HG02981 (cell line): ENCODE measurements around the gene NAT9.

Experiments
- ATAC-seq: cut with Tn5 transposase; IDR thresholded peaks from one replicate; pipeline ENCODE4 v1.9.1; 2021; ENCODE audit warnings: mild to moderate bottlenecking, moderate library complexity; ENCODE audit not compliant: unreplicated experiment

NAT9 gene

DNA sequence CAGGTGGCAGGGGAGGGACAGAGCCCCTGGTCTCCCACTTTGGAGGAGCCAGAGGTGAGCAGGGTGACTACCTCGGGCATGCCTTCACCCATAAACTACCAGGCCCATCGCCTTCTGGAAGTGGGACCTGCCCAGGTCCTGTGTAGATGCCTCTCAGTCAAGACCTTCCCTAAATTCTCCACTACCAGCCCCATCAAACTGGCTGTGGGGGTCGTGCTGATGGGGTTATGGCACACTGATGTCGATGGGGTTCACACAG lies 44.9 kb downstream of the NAT9 start:
- no peak for ATAC-seq

DNA sequence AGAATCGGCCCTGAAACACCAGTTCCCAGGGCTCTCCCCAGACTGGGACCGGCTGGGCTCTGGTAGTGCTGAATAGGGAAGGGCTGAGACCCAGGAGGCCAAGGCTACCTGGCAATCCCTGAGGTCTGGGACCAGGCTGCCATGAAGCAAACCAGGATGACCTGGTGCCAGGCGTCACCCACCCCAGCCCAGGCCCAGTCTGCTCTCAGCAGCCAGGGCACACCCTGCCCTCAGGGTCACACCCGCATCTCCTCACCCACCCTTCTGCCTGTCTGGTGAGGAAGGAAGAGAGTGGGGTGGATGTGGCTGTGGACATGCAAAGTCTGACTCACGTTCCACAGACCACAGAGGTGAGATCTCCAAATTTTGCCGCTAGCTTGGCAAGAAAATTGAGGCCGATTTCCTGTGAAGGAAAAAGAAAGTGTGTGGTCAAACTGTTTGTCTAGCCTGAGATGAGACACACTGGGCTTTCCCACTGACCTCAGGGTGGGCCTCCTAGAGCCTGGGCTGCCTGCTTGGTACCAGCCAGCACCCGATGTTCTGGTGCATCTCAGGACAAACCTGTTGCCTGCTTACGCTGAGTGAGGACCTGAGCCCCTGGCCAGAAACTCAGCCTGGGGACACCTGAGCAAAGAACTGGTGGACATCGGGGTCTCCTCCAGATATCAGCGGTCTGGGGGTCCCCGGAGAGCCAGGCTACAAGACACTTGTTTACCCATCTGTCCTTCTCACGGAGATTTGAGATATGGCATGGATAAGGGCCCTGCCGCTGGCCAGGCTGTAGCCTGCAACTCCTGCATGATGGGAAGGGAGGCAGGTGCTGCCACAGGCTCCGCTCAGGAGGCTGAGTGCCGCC lies 45.4 kb downstream of the NAT9 start:
- ATAC-seq: no peak

DNA sequence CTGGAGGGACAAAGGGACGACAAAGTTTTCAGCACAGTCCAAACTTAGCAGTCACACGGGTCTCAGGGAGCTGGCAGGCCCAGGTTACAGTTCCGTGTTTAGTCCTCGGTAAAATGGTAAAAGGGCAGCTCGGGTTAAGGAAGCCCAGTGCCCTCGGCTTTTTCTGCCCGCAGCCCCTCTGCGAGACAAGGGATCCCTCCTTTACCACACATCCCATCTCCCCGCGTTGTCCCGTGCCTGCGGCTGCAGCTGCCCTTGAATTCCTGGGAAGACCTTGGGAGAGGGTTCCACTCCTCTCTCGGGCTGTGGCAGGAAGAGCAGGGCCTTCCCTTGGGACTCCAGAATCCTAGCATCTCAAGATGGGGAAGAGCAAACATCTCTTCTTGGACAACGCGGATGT lies 46.3 kb downstream of the NAT9 start:
- no peak for ATAC-seq

DNA sequence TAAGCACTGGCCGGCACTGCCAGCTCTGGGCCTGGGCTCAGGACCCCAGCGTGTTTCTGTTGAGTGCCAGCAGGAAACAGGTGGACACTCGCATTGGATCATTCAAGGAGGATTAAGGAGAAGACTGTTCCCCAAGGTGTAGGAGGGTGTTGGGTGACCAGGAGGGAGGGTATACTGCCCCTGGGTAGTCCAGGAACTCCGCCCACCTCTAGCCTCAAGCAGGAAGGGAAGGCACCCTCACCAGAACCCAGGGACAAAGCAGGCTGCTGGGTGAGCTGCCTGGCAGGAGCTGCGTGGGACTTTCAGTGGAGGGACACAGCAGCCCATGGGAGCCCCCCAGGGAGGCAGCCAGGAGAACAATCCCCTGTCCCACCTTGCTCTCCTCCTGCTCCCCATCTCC lies 46.8 kb downstream of the NAT9 start:
- ATAC-seq: no peak

DNA sequence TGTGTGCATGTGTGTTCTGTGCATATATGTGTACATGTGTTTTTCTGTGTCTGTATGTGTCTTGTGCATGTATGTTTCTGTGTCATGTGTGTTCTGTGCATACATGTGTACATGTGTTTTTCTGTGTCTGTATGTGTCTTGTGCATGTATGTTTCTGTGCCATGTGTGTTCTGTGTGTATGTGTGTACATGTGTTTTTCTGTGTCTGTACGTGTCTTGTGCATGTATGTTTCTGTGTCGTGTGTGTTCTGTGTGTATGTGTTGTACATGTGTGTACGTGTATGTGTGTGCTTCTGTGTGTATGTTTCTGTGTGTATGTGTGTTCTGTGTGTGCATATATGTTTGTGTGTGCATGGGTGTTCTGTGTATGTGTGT lies 47.5 kb downstream of the NAT9 start:
- ATAC-seq: no peak

DNA sequence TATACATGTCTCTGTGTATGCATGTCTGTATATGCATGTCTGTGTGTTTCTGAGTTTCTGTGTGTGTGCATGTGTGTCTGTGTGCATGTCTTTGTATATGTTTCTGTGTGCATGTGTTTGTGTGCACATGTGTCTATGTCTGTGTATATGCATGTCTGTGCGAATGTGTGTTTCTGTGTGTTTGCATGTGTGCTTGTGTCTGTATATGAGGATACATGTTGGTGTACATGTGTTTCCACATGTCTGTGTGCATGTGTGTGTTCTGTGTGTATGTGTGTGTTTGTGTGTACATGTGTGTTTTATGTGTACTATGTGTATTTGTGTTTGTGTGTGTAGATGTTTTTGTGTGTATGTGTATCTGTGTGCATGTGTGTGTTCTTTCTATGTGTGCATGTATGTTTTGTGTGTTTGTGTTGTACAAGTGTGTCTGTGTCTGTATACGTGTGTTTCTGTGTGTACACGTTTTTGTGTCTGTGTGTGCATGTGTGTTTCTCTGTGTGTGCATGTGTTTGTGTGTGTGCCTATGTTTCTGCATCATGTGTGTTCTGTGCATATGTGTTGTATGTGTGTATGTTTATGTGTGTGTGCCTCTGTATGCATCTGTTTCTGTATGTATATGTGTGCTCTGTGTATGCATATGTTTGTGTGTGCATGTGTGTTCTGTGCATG lies 48.0 kb downstream of the NAT9 start:
- no peak for ATAC-seq

DNA sequence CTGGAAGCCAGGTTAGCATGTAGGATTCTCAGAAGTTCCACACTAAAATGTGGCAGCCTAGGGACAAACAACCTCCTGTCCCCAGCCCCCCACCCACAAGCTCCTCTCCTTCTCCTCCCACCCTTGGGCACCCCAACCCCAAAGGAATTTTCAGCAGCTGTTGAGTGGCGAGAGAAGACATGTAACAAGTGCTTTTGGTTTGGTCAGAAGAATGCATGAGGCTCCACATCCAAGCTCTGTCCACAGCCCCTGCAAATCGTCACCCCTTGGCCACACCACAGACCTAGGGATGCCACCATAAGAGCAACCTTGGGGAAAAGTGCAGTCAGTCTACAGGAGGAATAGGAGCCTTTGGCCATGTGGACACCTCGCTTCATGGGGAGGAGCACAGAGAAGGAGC lies 51.0 kb downstream of the NAT9 start:
- no peak for ATAC-seq

DNA sequence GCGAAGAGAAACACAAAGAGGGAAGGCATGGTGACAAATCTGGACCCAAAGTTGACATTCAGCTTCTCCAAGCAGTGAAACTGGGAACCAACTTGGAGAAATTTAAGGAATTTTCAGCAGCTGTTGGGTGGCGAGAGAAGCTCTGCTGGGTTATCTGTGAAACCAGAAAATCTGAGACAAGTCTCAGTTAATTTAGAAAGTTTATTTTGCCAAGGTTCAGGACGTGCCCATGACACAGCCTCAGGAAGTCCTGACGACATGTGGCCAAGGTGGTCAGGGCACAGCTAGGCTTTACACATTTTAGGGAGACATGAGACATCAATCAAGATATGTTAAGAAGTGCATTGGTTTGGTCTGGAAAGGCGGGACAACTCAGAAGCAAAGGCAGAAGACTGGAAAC lies 52.3 kb downstream of the NAT9 start:
- ATAC-seq: no peak

DNA sequence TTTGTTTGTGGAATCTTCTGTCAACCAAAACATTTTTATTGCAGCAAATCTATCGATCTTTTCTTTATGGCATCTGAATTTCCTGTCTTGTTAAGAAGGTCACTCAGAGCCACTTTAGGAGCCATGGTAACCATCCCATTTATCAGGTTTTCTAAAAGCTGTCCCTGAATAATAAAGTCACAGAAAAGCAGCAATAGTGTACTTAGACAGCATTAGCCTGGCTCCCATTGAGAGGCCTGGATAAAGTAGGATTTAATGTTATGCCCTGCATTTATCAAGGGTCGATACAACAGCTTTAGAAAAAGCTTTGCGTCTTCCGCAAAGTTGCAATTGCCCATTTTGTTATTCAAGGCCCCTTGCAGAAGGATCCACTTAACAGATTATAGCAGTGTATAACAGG lies 53.4 kb downstream of the NAT9 start:
- no peak for ATAC-seq
